GM12891 (cell line): ENCODE data around the gene LRRC7.
"Not testable (repeated sequence)": the region's sequence is repeated elsewhere in the genome, so short reads cannot be mapped to it uniquely, and the experiment has no call there.

Experiments used
- DNase-seq: peaks from one replicate; pipeline ENCODE4 v3.0.0; 2011; ENCODE audit warnings: low spot score; ENCODE audit not compliant: insufficient read length
- FAIRE-seq: peaks from 2 replicates; lab custom pipeline; 2011; peaks lifted over from hg19 to GRCh38; lab: Jason Lieb, UNC
- PAX5 ChIP-seq: IDR thresholded peaks from 2 replicates; pipeline ENCODE4 v1.6.1; 2011; ENCODE audit warnings: low read length, moderate library complexity, mild to moderate bottlenecking; ENCODE audit not compliant: insufficient read depth, severe bottlenecking
- POLR2A ChIP-seq: IDR thresholded peaks from 2 replicates; pipeline ENCODE4 v1.6.1; 2011; ENCODE audit warnings: low read depth, low read length, control low read depth
- POLR2AphosphoS5 ChIP-seq: IDR thresholded peaks from 2 replicates; pipeline ENCODE4 v1.6.1; 2011; ENCODE audit warnings: low read depth, low read length, control low read depth
- POU2F2 ChIP-seq: IDR thresholded peaks from 2 replicates; pipeline ENCODE4 v1.6.1; 2011; ENCODE audit warnings: low read depth, mild to moderate bottlenecking, control low read depth, low read length, moderate library complexity
- SPI1 ChIP-seq: IDR thresholded peaks from 2 replicates; pipeline ENCODE4 v1.6.1; 2011; ENCODE audit warnings: low read depth, low read length, control low read depth
- TAF1 ChIP-seq: IDR thresholded peaks from 2 replicates; pipeline ENCODE4 v1.6.1; 2011; ENCODE audit warnings: low read depth, low read length, control low read depth

Gene LRRC7

DNA sequence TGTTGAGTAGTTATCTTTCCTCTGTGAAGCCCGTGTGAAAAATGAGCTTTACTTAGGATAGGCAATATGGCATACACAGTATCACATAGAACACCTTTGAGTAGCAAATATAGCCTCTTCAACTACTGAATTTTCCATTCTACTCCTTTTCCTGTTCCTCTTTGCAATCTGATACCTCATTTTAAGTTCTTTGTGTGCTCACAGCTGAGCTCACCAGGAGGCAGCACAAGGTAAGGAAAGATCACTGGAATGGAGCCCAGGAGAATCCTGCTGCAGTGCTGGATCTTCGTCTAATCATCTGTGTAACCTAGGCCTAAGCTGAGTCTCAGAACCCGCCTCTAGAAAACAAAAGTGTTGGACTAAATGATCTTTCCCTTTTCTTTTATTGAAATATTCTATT lies 466.7 kb downstream of the LRRC7 start:
- no peak for FAIRE-seq

GRCh38 chr1:70038025-70038424 lies 470.3 kb downstream of the LRRC7 start:
- FAIRE-seq (no peak), DNase-seq (no peak)

More for the DNA sequence above, 466.7 kb downstream of the LRRC7 start:
- TF ChIP-seq TAF1: no peak
- TF ChIP-seq POLR2A: no peak
- DNase-seq: no peak

GRCh38 chr1:70039485-70039884 lies 471.8 kb downstream of the LRRC7 start:
- FAIRE-seq: no peak
- TF ChIP-seq POU2F2 (no peak), PAX5 (no peak), POLR2AphosphoS5 (no peak), POLR2A (no peak), SPI1 (no peak), TAF1 (no peak)
- DNase-seq: no peak

More at GRCh38 chr1:70038025-70038424, 470.3 kb downstream of the LRRC7 start:
- TF ChIP-seq TAF1: no peak
- no peak for TF ChIP-seq POLR2A
- no peak for TF ChIP-seq SPI1
- TF ChIP-seq POLR2AphosphoS5: no peak
- no peak for TF ChIP-seq PAX5
- TF ChIP-seq POU2F2: no peak

GRCh38 chr1:70041317-70042045 lies 473.8 kb downstream of the LRRC7 start:
- DNase-seq (no peak), FAIRE-seq (no peak)
- TF ChIP-seq PAX5 (no peak), TAF1 (no peak), POLR2A (no peak), POU2F2 (no peak), SPI1 (no peak), POLR2AphosphoS5 (no peak)

GRCh38 chr1:70042090-70042731 lies 474.5 kb downstream of the LRRC7 start:
- no peak for DNase-seq
- TF ChIP-seq POLR2AphosphoS5: no peak
- no peak for TF ChIP-seq SPI1
- FAIRE-seq: no peak

DNA sequence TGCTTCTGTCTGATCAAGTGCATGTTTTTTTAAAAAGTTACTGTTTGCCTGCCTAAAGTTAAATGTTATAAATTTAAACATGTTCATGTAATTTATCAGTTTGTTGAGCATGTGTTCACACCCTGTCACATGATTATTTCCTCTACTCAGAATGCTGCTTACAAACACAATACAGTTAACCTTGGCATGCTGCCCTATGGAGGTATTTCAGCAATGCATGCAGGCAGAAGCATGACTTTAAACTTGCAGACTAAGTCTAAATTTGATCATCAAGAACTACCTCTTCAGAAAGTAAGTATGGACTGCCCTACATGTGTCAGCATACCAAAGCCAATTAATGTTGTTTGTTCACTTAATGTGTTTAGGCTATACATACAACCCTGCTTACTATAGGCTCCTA lies 476.1 kb downstream of the LRRC7 start:
- TF ChIP-seq TAF1 (no peak), POLR2AphosphoS5 (no peak), SPI1 (no peak), POLR2A (no peak)
- FAIRE-seq: no peak
- no peak for DNase-seq

DNA sequence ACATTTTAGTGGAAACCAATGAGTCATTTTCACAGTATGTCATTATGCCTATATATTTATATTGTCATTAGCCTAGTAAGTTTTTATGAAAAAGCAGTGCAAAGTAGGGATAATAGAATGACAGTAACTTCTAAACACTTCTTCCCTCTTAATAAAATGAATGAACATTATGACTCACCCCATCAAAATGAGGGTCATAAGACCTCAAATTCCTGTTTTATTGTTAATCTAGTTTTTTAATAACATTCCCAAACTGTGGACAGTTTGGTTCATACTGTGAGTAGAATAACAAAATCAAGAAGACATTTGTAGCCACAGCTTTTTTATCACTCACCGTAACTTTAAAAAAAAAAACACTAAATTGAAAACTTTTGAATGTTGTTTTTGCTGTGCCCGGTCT lies 477.1 kb downstream of the LRRC7 start:
- FAIRE-seq: no peak
- no peak for TF ChIP-seq POU2F2
- TF ChIP-seq POLR2AphosphoS5: no peak
- TF ChIP-seq PAX5: no peak
- TF ChIP-seq TAF1: no peak
- no peak for TF ChIP-seq SPI1
- TF ChIP-seq POLR2A: no peak
- DNase-seq: no peak

DNA sequence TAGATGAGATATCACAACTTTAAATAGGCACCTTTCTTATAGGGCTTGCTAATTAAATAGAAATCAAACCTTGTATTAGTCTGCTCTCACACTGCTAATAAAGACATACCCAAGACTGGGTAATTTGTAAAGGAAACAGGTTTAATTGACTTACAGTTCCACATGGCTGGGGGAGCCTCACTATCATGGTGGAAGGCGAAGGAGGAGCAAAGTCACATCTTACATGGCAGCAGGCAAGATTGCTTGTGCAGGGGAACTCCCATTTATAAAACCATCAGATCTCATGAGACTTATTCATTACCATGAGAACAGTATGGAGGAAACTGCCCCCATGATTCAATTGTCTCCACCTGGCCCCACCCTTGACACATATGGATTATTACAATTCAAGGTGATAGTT lies 477.9 kb downstream of the LRRC7 start:
- FAIRE-seq: not testable (repeated sequence)

GRCh38 chr1:70048336-70049094 lies 480.8 kb downstream of the LRRC7 start:
- DNase-seq (no peak), FAIRE-seq (no peak)
- TF ChIP-seq TAF1 (no peak), POU2F2 (no peak), POLR2AphosphoS5 (no peak), PAX5 (no peak), SPI1 (no peak), POLR2A (no peak)

More for the DNA sequence above, 477.9 kb downstream of the LRRC7 start:
- DNase-seq: not testable (repeated sequence)

- FAIRE-seq (no peak), DNase-seq (no peak)
- no peak for TF ChIP-seq POU2F2
These were observed 484.2 kb downstream of the LRRC7 start for GRCh38 chr1:70051926-70052325.
